Left ventricle myocardium inferior (tissue), 1 donor: ENCODE results near the gene TBC1D22A. TPM values are rescaled to one million over a fixed set of nuclear protein-coding genes. Genes with fewer than 3 reads are reported as not detected.

ENCODE experiments used
- DNase-seq: peaks from one replicate; pipeline ENCODE4 v3.0.0-alpha.2; 2020
- H3K27ac ChIP-seq: fragments of 200-600 bp; replicated peaks from 2 replicates; pipeline ENCODE4 v1.8.0; 2021
- H3K27me3 ChIP-seq: fragments of 200-600 bp; 2 replicates; pipeline ENCODE4 v1.8.0; 2021; ENCODE audit warnings: low read depth
- H3K36me3 ChIP-seq: fragments of 200-600 bp; 2 replicates; pipeline ENCODE4 v1.8.0; 2021
- H3K4me1 ChIP-seq: fragments of 200-600 bp; 2 replicates; pipeline ENCODE4 v1.8.0; 2021
- H3K4me3 ChIP-seq: fragments of 200-600 bp; 2 replicates; pipeline ENCODE4 v1.8.0; 2021; ENCODE audit warnings: mild to moderate bottlenecking, moderate library complexity
- H3K9me3 ChIP-seq: fragments of 200-600 bp; replicated peaks from 2 replicates; pipeline ENCODE4 v1.8.0; 2021
- CTCF ChIP-seq: fragments of 200-600 bp; IDR thresholded peaks from 2 replicates; pipeline ENCODE4 v1.8.0; 2021; ENCODE audit warnings: antibody characterized with exemption, mild to moderate bottlenecking, borderline replicate concordance
- intact Hi-C: fragments of 100-400 bp; cut with micrococcal nuclease; formaldehyde crosslinking; loops from one replicate; pipeline ENCODE4 v1.11.0; 2022
- total RNA-seq: library from RNA; stranded (reverse); fragmentation: NEBNext Ultra II Directional; extraction: Animal tissue kit (Norgen Biotek cat#: 25700); gene quantifications from one replicate; pipeline ENCODE4 v1.2.1, GENCODE V29; 2021
- donor health status: DM: no; HTN: yes; CAD: no; lungs with severe emphysema.

The TBC1D22A gene
- total RNA-seq, 1 donor from 2014 or later = 16.2 TPM

- Histone ChIP-seq H3K27ac (peak overlapping the region; percentile 80), H3K36me3 (no peaks in the 10 kb centered on the region), H3K9me3 (no peaks in the 10 kb centered on the region), H3K4me1 (peaks cover 89% of the 10 kb centered on the region), H3K4me3 (no peak overlapping the region), H3K27me3 (no peaks in the 10 kb centered on the region)
- DNase-seq = no peak
- no peak for TF ChIP-seq CTCF
- intact Hi-C loops = no loop called here
These were observed 10.6 kb downstream of the TBC1D22A start for GRCh38 chr22:46773076-46773475.

- H3K4me1 ChIP-seq = peaks cover 75% of the 10 kb centered on the region
- H3K27me3 ChIP-seq = no peaks in the 10 kb centered on the region
- DNase-seq = no peak
- H3K4me3 ChIP-seq = peak overlapping the region; percentile 4
- no peaks in the 10 kb centered on the region for H3K36me3 ChIP-seq
- intact Hi-C loops = no loop called here
- no peak for TF ChIP-seq CTCF
- peak overlapping the region; percentile 80 for H3K27ac ChIP-seq
- no peaks in the 10 kb centered on the region for H3K9me3 ChIP-seq
These were observed 12.0 kb downstream of the TBC1D22A start for GRCh38 chr22:46774253-46774979.

- TF ChIP-seq CTCF = no peak
- H3K4me1 ChIP-seq = peaks cover 68% of the 10 kb centered on the region
- H3K36me3 ChIP-seq = no peaks in the 10 kb centered on the region
- no peak overlapping the region for H3K4me3 ChIP-seq
- DNase-seq = no peak
- peak overlapping the region; percentile 80 for H3K27ac ChIP-seq
- H3K9me3 ChIP-seq = no peaks in the 10 kb centered on the region
- no peaks in the 10 kb centered on the region for H3K27me3 ChIP-seq
- intact Hi-C loops = no loop called here
These were observed 12.8 kb downstream of the TBC1D22A start for GRCh38 chr22:46774980-46775849.

GRCh38 chr22:46775850-46776826 lies 13.7 kb downstream of the TBC1D22A start:
- intact Hi-C loops = no loop called here
- DNase-seq = no peak
- Histone ChIP-seq H3K27ac (peak overlapping the region; percentile 80), H3K36me3 (no peaks in the 10 kb centered on the region), H3K9me3 (no peaks in the 10 kb centered on the region), H3K4me1 (peaks cover 65% of the 10 kb centered on the region), H3K27me3 (no peaks in the 10 kb centered on the region), H3K4me3 (no peak overlapping the region)
- no peak for TF ChIP-seq CTCF

- Histone ChIP-seq H3K4me1 (peaks cover 59% of the 10 kb centered on the region), H3K27me3 (no peaks in the 10 kb centered on the region), H3K27ac (no peak overlapping the region), H3K4me3 (no peak overlapping the region), H3K9me3 (no peaks in the 10 kb centered on the region), H3K36me3 (no peaks in the 10 kb centered on the region)
- no peak for TF ChIP-seq CTCF
- intact Hi-C loops = no loop called here
- no peak for DNase-seq
These were observed 14.6 kb downstream of the TBC1D22A start for GRCh38 chr22:46776876-46777608.
